CD4-positive, alpha-beta T cell treated with Interferon alpha-2 for 1 hour (primary cell): ENCODE data around the gene MFSD2A.
"Not testable (repeated sequence)": the region's sequence is repeated elsewhere in the genome, so short reads cannot be mapped to it uniquely, and the experiment has no call there.

Source experiments
- DNase-seq, 2 donors: peaks; one replicate each; pipeline ENCODE4 v3.0.0-alpha.2; 2020 to 2022

The MFSD2A gene

DNA sequence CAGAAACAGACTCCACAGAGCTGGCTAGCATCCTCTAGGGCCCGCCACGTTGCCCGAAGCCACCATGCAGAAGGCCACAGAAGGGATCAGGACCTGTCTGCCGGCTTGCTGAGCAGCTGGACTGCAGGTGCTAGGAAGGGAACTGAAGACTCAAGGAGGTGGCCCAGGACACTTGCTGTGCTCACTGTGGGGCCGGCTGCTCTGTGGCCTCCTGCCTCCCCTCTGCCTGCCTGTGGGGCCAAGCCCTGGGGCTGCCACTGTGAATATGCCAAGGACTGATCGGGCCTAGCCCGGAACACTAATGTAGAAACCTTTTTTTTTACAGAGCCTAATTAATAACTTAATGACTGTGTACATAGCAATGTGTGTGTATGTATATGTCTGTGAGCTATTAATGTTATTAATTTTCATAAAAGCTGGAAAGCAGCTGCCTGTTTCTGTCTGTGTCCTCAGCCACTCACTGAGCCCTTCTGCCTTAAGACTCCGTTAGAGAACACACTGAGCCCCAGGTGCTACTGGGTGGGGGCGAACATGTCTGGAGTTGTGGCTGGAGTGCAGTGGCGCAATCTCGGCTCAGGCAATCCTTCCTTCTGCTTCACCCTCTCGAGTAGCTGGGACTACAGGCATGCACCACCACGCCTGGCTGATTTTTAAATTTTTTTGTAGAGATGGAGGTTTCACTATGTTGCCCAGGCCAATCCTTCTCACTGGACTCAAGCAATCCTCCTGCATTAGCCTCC, 14.8 kb downstream of the MFSD2A start:
- DNase-seq = no peak

DNA sequence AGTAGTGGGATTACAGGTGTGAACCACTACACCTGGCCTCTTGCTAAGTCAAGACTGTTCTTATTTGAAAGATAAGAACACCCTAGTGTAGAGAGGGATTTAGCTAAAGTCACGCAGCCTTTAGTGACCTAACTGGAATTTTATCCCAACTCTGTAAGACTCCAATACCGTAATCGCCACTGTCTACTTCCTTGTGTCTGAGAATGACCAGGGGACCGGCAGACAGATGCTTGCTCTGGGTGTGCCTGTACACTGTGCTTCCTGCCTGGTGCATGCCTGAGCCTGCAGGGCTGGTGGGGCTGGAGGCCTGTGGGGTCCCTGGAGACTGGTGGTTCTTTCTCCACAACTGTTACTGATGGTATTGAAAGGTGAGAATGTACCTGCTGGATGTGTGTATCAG, 15.3 kb downstream of the MFSD2A start:
- no peak for DNase-seq

DNA sequence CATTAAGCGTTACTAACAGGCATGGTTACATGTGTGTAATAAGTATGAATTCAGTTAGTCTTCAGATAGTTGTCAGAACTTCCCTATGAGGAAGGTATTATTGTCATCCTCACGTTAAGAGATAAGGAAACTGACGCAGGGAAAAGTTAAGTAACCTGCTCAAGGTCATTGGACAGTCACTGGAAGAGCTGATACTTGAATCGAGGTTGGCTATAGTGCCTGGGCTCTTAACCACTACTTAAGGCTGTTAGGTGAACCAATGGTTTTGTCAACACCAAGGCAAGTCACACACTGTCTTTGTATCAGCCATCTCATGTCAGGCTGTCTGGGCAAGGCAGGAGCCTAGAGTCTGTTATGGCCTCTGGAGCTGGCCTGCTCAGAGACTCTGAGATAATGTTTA, 16.2 kb downstream of the MFSD2A start:
- no peak for DNase-seq

DNA sequence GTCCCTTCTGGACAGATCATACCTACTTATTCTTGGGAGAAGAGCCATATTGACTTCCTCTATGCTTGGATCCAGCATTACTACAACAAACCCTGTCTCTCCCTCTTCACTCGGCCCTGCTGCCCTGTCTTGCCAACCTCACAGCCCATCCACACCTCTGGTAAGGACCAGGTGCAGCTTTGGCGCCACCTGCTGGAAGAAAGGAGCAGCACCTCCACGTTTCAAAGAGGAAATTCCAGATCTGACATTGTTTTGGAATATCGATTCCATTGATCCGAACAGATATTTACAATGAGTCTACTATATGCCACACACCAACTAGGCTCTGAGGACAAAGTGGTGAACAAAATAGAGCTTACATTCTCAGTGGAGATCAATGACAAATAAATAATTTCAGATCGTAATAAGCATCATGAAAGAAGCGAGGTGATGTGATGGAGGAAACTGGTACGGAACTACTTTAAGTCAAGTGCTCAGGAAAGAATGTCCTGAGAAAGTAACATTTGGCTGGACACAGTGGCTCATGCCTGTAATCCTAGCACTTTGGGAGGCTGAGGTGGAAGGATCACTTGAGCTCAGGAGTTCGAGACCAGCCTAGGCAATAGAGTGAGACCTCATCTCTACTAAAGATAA, 18.7 kb downstream of the MFSD2A start:
- DNase-seq = peak; percentile 71 to 77

DNA sequence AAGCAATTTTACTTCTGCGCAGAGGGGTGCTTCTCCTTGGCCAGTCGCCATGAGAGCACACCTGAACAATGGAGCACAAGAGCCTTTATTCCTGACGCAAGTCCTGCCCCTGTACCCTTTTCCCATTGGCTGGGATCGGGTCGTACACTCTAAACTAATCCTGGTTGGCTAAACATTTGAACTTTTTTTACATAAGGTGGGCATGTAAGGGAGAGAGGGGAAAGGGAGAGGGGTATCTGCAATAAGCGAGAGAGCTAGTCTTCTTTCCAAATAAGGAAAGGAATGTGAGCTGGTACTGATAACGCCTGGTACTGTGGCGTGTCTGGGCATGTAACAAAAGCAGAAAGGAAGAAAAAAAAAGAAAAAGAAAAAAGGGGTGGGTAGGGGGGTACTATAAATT, 21.8 kb downstream of the MFSD2A start:
- DNase-seq = no peak

DNA sequence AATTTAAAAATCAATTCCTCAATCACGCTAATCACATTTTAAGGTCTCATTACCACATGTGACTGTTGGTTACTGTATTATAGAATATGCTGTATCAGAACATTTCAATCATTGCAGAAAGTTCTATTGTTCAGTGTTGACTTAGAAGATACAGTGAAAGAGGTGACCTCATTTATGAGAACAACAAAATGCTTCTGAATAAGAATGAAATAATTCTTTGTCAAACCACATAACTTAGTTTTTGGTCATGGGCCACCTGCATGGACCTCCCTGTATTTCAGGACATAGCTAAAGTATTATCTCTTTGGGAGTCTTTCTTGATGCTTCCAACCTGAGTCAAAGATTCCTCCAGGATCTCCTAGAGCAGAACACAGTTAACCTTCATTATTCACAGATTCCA, 22.3 kb downstream of the MFSD2A start:
- DNase-seq = no peak

DNA sequence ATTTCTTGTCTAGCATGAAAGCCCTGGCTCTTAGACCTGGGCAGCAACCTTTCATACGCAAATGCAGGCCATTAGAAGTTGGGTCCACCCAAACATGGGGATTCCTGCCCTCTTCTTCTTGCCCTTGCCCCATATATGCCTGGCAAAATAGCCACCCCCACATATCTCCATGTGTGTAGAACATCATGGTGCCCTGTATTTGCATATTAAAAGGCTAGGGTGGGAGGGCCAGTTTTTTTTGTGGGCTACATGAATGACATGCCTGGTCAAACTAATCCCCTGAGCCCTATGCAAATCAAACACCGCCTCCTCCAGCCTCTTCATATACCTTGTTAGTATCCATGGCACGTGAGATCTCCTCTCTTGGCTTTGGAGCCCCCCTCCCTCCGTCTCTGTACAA, 24.7 kb downstream of the MFSD2A start:
- DNase-seq = no peak

DNA sequence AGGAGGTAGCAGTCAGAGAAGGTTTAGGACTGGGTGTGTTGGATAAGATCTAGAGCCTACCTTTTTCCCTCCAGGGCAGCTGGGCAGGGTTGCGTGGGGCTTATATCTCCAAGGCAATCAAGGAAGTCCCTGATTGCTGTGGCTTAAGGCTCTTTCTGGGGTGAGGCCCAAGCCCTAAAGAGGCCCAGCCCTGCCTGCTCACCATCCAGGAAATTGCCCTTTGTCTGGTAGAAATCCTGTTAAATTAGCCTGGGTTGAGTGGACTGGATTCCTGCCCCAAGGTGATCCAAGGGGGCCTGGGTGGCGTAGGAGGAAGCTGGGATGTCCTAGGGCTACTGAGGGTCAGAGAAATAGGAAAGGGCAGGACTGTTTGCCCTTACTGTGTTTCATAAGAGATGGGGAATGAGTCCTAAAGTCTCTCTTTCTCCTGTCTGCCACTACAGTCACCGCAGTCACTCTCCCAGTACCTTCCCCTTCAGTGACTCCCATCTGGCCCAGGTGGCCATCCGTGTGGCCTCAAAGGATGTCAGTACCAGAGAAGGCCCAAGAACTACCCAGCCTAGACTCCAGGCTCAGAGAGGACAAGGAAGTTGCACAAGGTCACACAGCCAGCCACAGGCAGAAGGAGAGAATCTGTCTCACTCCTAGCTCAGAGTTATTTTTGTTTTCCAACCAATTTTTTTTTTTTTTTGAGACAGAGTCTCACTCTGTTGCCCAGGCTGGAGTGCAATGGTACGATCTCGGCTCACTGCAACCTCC, 25.8 kb downstream of the MFSD2A start:
- DNase-seq = no peak

DNA sequence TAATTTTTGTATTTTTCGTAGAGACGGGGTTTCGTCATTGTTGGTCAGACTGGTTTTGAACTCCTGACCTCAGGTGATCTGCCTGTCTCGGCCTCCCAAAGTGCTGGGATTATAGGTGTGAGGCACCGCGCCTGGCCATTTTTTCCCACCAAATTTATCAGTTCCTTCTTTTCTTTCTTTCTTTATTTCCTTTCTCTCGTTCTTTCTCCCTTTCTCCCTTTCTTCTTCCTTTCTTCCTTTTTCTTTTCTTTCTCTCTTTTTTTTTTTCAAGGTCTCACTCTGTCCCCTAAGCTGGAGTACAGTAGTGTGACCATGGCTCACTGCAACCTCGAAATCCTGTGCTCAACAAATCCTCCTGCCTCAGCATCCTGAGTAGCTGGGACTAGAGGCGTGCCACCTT, 26.4 kb downstream of the MFSD2A start:
- no peak for DNase-seq

DNA sequence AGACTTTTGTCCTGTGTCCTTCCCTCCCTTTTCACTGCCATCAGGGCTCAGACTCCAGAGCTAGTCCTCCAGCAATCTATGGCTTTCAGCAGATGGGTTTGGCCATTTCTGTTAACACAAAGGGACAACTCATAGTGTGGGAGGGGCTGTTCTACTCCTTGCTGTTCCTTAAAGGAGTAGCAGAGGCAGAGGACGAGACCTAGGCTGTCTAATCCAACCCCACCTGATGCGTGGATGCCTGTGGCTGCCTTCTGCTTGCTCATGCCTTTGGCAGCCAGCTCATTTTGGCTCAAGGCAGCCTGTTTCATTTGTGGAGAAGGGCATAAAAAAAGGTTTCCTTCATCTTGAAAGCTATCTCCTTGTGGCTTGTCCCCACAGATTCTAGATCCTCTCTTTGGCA, 27.0 kb downstream of the MFSD2A start:
- no peak for DNase-seq

DNA sequence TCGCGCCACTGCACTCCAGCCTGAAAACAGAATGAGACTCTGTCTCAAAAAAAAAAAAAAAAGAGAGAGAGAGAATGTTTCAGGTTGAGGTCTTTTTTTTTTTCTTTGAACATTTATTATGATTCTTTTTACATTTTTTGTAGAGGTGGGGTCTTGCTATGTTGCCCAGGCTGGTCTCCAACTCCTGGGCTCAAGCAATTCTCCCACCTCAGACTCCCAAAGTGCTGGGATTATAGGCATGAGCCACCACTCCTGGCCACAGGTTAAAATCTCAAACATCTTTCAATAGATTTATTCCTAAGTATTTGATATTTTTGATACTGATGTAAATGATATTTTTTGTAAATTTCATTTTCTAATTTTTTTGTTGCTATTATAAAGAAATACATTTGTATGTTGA, 29.5 kb downstream of the MFSD2A start:
- not testable (repeated sequence) for DNase-seq

DNA sequence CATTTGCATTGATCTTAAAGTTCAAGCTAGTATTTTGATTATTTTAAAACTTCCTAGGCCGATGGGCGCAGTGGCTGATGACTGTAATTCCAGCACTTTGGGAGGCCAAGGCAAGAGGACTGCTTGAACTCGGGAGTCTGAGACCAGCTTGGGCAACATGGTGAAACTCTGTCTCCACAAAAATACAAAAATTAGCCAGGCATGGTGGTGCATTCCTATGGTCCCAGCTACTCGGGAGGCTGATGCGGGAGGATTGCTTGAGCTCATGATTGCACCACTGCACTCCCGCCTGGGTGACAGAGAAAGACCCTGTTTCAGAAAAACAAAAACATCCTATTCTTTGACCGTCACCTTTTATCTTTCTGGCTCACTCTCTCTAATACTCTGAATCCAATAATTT, 30.0 kb downstream of the MFSD2A start:
- DNase-seq = no peak

DNA sequence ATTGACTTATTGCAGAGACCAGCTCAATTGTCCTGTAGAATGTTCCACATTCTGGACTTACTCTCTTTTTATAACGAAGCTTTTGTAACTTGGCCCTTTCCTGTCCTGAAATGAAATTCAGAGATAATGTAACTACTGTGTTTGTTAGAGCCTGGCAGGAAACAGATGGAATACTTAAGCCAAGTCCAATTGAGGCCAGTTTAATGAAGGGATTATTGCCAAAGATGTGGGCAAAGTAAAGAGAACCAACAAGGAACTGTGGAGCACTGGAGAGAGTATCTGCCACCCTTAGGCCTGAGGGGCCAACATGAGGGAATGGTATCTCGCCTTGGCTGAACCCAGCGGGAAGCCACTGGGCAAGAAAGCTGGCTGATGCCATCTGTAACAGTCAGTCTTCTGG, 32.9 kb downstream of the MFSD2A start:
- no peak for DNase-seq

DNA sequence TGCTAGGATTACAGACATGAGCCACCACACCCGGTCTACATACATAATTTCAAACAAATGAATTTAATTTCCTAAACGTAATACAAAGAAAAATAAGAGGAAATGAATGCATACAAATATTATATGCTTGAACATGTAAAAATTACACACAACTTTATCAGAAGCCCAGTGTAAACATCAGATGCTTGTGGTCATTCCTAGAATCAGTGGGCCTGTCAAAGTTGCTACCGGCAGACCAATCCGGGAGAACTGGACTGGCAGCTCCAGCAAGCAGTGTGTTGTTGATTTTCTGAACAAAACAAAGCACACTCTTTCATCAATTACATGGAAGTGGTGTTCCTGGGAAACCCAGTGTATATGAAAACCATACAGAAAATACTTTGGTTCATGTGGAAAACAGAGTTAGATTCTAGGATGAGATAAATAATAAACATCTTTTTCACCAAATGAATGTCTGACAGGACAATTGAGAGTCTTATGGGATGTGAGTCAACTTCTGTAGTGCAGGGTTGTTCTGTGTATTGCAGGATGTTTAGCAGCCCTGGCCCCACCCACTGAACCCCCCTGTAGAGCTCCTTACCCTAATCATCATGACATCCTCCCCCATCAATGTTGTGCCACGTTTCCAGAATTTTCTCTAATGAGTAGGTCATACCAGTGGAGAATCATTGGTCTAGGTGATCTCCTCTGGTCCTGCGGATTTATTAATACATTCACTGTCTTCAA, 33.8 kb downstream of the MFSD2A start:
- DNase-seq = no peak

DNA sequence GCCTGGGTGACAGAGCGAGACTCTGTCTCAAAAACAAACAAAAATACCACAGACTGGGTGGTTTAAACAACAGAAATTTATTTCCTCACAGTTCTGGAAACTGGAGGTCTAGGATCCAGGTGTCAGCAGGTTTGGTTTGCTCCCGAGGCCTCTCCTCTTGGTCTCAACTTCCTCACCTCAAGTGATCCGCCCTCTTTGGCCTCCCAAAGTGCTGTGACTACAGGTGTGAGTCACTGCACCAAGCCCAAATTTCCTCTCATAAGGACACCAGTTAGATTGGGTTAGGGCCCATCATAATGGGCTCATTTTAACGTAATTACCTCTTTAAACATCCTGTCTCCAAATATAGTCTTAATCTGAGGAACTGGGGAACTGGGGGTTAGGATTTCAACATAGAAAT, 35.5 kb downstream of the MFSD2A start:
- DNase-seq = no peak

DNA sequence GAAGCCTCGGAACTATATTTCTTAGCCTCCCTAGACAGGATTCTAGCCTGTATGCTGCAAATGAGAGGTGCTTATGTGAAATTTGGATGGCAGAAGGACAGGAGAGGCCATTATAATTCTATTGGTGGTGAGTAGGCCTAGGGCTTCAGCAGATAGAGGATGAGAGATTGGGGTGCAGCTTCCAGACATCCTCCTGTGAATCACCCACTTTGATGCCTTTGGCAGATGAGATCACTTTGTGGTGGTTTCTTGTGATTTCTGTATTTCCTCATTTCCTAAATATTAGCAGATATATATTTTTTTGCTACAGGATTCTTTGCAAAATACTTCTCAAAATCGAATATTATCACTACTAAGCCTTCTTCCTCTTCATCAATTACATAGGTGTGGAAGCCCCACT, 37.3 kb downstream of the MFSD2A start:
- peak in 1 of 2 donors; percentile 14 for DNase-seq

DNA sequence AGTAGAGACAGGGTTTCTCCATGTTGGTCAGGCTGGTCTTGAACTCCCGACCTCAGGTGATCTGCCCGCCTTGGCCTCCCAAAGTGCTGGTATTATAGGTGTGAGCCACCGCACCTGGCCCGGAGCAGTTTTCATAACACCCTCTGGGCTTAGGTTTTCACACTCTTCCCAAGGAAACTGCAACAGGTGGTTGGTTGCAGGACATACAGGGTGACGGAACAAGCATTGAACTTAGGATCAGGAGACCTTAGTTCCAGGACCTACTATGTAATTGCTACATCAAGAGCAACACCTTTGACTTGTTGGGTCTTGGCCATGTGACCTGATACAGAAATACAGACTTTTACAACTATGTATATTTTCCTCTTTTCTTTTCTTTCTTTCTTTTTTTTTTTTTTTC, 37.9 kb downstream of the MFSD2A start:
- DNase-seq = no peak

DNA sequence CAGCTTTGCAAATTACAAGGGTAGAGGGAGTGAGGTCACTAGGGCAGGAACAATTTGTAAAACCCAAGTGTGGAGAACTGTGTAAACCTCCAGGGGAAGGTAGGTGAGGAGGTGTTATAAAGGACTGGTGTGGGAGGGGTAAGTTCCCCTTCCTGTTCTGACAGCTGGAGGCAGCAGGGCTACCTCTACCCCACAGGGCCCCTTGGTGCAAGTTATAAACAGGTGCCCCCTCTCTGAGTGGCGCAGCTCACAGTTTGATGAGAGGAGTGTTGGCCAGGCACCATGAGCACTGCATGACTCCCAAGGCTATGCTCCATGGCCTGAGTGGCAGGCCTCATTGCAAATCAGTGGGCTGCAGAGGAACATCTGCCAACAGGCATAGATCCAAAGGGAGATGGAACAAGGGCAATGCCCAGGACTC, 41.0 kb downstream of the MFSD2A start:
- peak; percentile 11 to 38 for DNase-seq

DNA sequence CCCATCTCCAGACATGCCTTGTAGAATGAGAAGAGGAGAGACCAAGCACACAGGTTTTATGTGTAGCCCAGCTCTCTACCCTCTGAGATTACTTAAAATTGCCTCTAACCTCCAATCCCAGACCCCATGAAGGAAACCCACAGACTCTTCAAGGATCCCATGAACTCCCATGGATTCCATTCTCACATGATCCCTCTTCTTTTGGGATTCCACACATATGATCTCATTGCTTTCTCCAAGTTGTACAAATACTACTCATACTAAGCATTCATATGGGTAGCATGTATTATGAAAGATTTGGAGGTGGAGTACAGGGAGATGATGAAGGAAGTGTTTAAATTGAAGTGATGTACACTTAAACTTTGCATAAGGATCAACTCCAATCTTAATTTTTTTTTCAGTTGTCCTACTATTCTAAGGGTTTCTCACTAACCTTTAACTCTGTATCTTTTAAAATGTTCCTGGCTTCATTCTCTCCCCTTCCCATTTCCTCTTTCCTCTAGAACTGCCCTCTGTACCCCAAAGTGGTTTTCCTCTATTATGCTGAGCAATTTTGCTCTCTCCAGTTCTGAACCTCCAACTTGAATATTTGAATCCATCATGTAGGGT, 41.6 kb downstream of the MFSD2A start:
- no peak for DNase-seq

DNA sequence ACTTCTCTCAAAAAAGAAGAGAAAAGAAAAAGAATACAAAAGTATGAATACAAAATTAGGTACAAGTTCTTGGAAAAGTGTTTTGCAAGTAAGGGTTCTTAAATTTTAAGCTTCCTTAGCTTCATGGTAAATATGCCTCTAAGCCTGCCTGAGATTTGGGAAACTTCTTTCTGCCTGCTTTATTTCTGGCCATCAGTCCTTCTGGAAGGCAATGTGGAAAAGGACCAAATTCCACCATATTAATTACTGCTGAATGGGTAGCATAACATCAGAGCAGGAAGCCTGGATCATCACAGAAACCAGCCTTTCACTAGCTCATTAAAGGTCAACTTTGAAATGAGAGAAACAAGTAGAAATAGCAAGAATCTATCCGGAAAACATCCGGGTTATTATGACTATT, 46.5 kb downstream of the MFSD2A start:
- no peak for DNase-seq

DNA sequence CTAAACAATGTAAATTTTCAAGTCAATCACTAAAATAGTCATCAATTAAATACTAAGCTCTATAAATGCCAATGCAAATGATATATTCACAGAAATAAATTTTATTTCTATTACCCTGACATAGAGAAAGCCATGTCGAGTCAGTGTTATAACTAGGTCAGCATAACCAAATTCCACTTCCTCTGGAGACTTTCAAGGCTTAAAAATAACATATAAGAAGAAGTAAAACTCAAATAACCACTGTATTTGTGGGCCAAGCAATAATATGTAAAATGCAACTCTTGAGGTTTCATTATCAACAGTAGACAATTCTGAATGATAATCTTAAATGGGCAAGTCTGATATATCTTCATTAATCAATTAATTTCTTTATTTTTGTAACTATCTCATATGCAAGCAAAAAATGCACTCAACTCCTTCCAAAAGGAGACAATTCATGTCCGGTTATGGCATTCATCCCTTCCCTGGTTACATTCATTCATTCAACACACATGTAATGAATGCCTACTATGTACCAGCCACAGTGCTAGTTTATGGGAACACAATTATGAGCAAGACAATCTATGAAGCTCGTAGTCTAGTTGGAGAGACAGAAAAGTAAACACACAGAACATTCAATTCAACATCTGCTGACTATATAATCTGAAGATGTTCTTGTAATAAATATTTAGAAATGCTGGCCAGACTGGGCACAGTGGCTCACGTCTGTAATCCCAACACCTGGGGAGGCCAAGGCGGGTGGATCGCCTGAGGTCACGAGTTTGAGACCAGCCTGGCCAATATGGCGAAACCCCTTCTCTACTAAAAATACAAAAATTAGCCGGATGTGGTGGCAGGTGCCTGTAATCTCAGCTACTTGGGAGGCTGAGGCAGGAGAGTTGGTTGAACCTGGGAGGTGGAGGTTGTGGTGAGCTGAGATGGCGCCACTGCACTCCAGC, 48.5 kb downstream of the MFSD2A start:
- DNase-seq = no peak

DNA sequence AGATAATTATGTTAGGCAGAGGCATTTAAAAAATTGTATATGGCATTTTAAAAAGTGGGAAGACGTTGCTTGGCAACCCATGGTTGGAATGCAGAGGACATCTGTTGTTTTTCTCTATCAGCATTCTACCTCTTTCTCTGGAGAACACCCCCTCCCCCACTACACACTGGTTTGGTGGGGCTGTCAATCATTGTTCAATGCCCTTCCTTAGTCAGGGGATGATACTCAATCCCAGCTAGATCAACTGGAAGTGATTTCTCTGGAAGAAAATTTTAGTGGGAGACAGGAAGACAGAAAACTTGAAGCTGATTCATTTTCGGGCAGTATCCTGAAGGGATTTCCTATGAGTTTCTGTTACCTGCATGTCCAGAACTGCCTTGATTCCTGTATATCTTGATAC, 49.9 kb downstream of the MFSD2A start:
- DNase-seq = no peak
